CD4-positive, alpha-beta T cell (primary cell): ENCODE results near the gene SFTPB. TPM values are rescaled to one million over a fixed set of nuclear protein-coding genes. Genes with fewer than 3 reads are reported as not detected.
A peak's percentile ranks its signal among the peaks of the same experiment; 100 is the strongest.

ENCODE experiments used
- ATAC-seq: fragments of 200-7000 bp; cut with Tn5 transposase; one replicate; pipeline ENCODE4 v1.10.0; 2022; ENCODE audit warnings: mild to moderate bottlenecking; ENCODE audit not compliant: poor library complexity
- CTCF ChIA-PET: fragments of 350-600 bp; sonication (Branson Sonifier 250); formaldehyde crosslinking; loops from one replicate; lab custom pipeline; 2021; ENCODE audit warnings: antibody characterized with exemption, inconsistent platforms; lab: Charles Lee
- POLR2A ChIA-PET: fragments of 350-600 bp; sonication (Branson Sonifier 250); formaldehyde crosslinking; loops from one replicate; lab custom pipeline; 2021; ENCODE audit warnings: antibody characterized with exemption, inconsistent platforms; lab: Charles Lee
- DNase-seq, 14 experiments: peaks; one replicate each; pipeline ENCODE4 v3.0.0-alpha.2; 2013 to 2020; ENCODE audit warnings: mixed read lengths in 2 of 14
- H3K27ac ChIP-seq, 2 donors: one replicate each; pipeline versions ENCODE4 v1.5.1 to v1.7.0; 2013; ENCODE audit warnings: low read length in 2 of 2, low read depth in 1 of 2, mild to moderate bottlenecking in 1 of 2
- H3K27me3 ChIP-seq, 2 experiments: 1 replicate in 1 of 2; 2 replicates in 1 of 2; pipeline versions ENCODE4 v1.6.1 to v1.7.0; 2013; ENCODE audit warnings: low read length in 2 of 2, control low read depth in 1 of 2, mild to moderate bottlenecking in 1 of 2, moderate library complexity in 1 of 2; ENCODE audit not compliant: insufficient read depth in 2 of 2, control insufficient read depth in 1 of 2
- H3K36me3 ChIP-seq: one replicate; pipeline ENCODE4 v1.6.1; 2013; ENCODE audit warnings: low read length, control low read depth; ENCODE audit not compliant: insufficient read depth
- H3K4me1 ChIP-seq: one replicate; pipeline ENCODE4 v1.6.1; 2013; ENCODE audit warnings: low read length, control low read depth; ENCODE audit not compliant: insufficient read depth
- H3K4me3 ChIP-seq: one replicate; pipeline ENCODE4 v1.5.1; 2013; ENCODE audit warnings: mild to moderate bottlenecking, low read length, moderate library complexity
- H3K9me3 ChIP-seq, 2 experiments: 1 replicate in 1 of 2; 2 replicates in 1 of 2; pipeline versions ENCODE4 v1.6.1 to v1.7.0; 2013; ENCODE audit warnings: low read length in 2 of 2, mild to moderate bottlenecking in 2 of 2, control low read depth in 1 of 2, moderate library complexity in 1 of 2; ENCODE audit not compliant: control insufficient read depth in 1 of 2, insufficient read depth in 1 of 2
- H3K27ac Mint-ChIP-seq: one replicate; pipeline ENCODE4 v1.8.0; 2020; ENCODE audit warnings: mixed read lengths
- H3K27me3 Mint-ChIP-seq: one replicate; pipeline ENCODE4 v1.8.0; 2021; ENCODE audit warnings: mixed read lengths
- H3K36me3 Mint-ChIP-seq: one replicate; pipeline ENCODE4 v1.8.0; 2021; ENCODE audit warnings: low read depth, mixed read lengths
- H3K4me1 Mint-ChIP-seq: one replicate; pipeline ENCODE4 v1.8.0; 2021; ENCODE audit warnings: low read depth, mixed read lengths
- H3K4me3 Mint-ChIP-seq: one replicate; pipeline ENCODE4 v1.8.0; 2020; ENCODE audit warnings: mild to moderate bottlenecking, mixed read lengths
- H3K9me3 Mint-ChIP-seq: one replicate; pipeline ENCODE4 v1.8.0; 2020; ENCODE audit warnings: mixed read lengths
- CTCF ChIP-seq: fragments of 200-600 bp; IDR thresholded peaks from one replicate; pipeline ENCODE4 v1.8.0; 2022; ENCODE audit warnings: antibody characterized with exemption, mild to moderate bottlenecking
- intact Hi-C, 2 experiments: fragments of 100-400 bp; cut with DNase I in 1 of 2; cut with micrococcal nuclease in 1 of 2; formaldehyde crosslinking; loops; one replicate each; pipeline versions ENCODE4 v1.15.1 to v1.9.0; 2023 to 2025; cut with DNase I, micrococcal nuclease
- total RNA-seq, 174 experiments: library from RNA in 2 of 174; stranded (reverse) in 2 of 174; gene quantifications; one replicate each; pipeline ENCODE4 v1.2.3 and lab custom pipeline; 2021 to 2026

The SFTPB gene
- total RNA-seq, 2 experiments from 2014 or later: not detected

DNA sequence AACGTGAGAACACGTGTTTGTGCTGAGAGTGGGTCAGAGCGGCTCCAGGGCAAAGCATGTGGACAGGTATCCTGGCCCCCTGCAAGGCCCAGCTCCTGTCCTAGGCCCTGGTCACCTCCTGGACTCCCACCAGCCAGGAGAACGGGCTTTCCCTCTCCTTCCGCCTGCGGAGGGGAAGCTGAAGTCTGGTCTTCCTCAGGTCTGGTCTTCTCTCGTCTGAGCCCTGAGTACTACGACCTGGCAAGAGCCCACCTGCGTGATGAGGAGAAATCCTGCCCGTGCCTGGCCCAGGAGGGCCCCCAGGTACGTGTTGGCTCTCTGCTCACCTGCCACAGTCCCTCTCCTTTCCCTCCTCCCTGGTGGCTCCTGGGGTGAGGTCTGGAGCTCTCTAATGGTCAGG, 27.1 kb upstream of the SFTPB start:
- Histone ChIP-seq H3K4me3 (peak overlapping the region; percentile 28), H3K9me3 (no peaks in the 10 kb centered on the region), H3K36me3 (no peaks in the 10 kb centered on the region), H3K27ac (no peak overlapping the region), H3K27me3 (no peaks in the 10 kb centered on the region), H3K4me1 (no peaks in the 10 kb centered on the region)
- Mint-ChIP-seq H3K4me3 (no peak overlapping the region), H3K36me3 (no peaks in the 10 kb centered on the region), H3K27me3 (no peaks in the 10 kb centered on the region), H3K27ac (no peak overlapping the region), H3K4me1 (no peaks in the 10 kb centered on the region), H3K9me3 (no peaks in the 10 kb centered on the region)
- ChIA-PET CTCF (no interaction called here), POLR2A (no interaction called here)
- intact Hi-C loops: no loop called here
- no peak for TF ChIP-seq CTCF
- DNase-seq (no peak), ATAC-seq (no peak)

DNA sequence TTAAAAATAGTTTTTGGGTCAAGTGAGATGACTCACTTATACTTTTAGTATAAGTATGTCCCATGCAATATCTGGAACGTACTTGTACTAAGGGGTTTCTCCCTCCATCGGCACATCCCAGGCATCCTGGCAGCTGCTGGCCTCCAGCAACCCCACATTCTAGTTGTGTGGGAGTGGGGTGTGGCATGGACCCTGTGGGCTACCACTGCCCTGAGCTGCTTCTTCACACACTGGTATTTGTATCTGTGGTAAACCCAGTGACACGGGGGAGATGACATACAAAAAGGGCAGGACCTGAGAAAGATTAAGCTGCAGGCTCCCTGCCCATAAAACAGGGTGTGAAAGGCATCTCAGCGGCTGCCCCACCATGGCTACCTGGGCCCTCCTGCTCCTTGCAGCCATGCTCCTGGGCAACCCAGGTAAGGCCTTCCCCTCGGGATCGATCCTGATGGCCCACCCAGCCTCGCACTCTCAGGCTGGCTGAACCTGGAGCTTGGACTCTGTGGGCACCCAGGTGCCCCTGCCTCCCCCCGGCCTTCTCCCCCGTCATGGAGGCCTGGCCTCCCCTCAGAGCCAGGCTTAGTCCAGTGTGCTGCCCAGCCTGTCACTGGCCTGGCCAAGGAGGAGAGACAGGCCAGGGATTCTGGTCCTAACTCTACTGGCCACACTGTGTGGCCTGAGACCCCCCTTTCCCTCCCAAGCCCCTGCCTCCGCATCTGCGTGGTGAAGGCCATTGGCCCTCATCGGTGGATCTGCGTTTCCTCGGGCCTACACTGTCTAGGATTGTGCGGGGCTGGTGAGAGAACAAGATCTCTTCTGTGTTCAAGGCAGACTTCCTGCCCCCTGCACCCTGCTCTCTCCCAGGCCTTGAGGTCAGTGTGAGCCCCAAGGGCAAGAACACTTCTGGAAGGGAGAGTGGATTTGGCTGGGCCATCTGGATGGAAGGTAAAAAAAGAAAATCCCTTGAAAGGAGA, 26.3 kb upstream of the SFTPB start, which contains the start of gene GNLY:
Gene GNLY, plus strand, starts transcription at position 307 of the 974 bp plus-strand sequence. Its CDS starts 61 bp downstream, at position 368.
- peak within 1 kb of the TSS in 1 of 2 donors; percentile 7 for H3K27ac ChIP-seq
- no peaks in the 10 kb centered on the region for H3K27me3 ChIP-seq
- Mint-ChIP-seq H3K27ac (no peak within 1 kb of the TSS), H3K4me3 (no peak within 1 kb of the TSS), H3K4me1 (no peaks in the 10 kb centered on the region), H3K27me3 (no peaks in the 10 kb centered on the region), H3K9me3 (no peaks in the 10 kb centered on the region), H3K36me3 (no peaks in the 10 kb centered on the region)
- peak in 1 of 14 experiments; percentile 58 for DNase-seq
- ChIA-PET CTCF (no interaction called here), POLR2A (no interaction called here)
- intact Hi-C loops: no loop called here
- peak within 1 kb of the TSS; percentile 28 for H3K4me3 ChIP-seq
- no peak for ATAC-seq
- H3K9me3 ChIP-seq: no peaks in the 10 kb centered on the region
- no peaks in the 10 kb centered on the region for H3K36me3 ChIP-seq
- H3K4me1 ChIP-seq: no peaks in the 10 kb centered on the region
- TF ChIP-seq CTCF: no peak

- H3K27me3 Mint-ChIP-seq: no peaks in the 10 kb centered on the region
- DNase-seq (no peak), ATAC-seq (no peak)
- peaks cover 0 to 3% of the 10 kb centered on the region in 2 experiments for H3K27me3 ChIP-seq
- H3K4me3 Mint-ChIP-seq: no peak overlapping the region
- TF ChIP-seq CTCF: no peak
- intact Hi-C loops: no loop called here
- CTCF ChIA-PET: interaction anchor here (1.2 kb wide), 1 partner anchor 15 kb away, joined by 5 read pairs; no protein-coding TSS in a partner anchor
- no peaks in the 10 kb centered on the region for H3K36me3 Mint-ChIP-seq
- H3K9me3 ChIP-seq: peaks cover 0 to 6% of the 10 kb centered on the region in 2 experiments
- H3K4me3 ChIP-seq: no peak overlapping the region
- no peaks in the 10 kb centered on the region for H3K36me3 ChIP-seq
- H3K4me1 Mint-ChIP-seq: no peaks in the 10 kb centered on the region
- no peak overlapping the region for H3K27ac Mint-ChIP-seq
- no peak overlapping the region for H3K27ac ChIP-seq
- no peaks in the 10 kb centered on the region for H3K4me1 ChIP-seq
- POLR2A ChIA-PET: no interaction called here
- H3K9me3 Mint-ChIP-seq: no peaks in the 10 kb centered on the region
Observed at GRCh38 chr2:85692039-85692645, 24.1 kb upstream of the SFTPB start.
